ENCODE data around the gene GRK4.
"Not testable (repeated sequence)": the region's sequence is repeated elsewhere in the genome, so short reads cannot be mapped to it uniquely, and the experiment has no call there.

Gene GRK4

DNA sequence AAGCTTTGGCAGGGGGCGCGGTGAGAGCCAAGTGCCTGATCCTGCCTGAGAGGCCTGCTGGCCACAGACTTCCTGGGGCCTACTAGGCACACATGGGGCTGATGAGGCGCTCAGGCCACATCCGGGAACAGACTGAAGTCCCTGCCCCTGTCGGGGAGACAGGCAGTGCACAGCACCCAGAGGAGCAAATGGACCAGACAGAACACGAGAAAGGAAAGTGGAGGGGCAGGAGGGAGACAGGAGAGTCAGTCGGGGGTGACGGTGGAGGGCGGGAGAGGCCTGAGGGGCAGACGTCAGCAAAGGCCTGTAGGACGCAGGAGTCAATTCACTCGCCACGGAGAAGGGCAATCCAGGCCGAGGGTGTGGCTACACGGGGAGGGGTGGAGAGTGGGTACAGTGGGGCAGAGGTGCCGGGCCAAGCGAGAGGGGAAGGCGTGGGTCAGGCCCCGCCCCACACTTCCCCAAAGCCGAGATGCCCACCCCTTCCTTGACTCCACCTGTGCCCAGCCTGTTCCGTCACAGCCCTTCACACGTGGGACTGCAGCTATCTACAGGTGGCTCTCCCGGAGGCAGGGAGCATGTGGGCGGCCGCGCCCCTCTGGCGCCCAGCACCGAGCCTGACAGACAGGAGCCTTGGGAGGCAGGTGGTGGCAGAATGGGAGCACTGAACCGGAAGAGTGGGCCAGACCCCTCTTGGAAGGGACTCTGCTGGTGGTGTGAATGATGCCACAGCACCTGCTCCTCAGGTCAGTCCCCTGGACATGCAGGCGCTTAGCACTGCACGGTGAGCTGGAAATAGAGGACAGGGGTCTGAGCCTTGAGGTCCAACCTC lies 20.6 kb upstream of the GRK4 start:
- DNase-seq: no peak

DNA sequence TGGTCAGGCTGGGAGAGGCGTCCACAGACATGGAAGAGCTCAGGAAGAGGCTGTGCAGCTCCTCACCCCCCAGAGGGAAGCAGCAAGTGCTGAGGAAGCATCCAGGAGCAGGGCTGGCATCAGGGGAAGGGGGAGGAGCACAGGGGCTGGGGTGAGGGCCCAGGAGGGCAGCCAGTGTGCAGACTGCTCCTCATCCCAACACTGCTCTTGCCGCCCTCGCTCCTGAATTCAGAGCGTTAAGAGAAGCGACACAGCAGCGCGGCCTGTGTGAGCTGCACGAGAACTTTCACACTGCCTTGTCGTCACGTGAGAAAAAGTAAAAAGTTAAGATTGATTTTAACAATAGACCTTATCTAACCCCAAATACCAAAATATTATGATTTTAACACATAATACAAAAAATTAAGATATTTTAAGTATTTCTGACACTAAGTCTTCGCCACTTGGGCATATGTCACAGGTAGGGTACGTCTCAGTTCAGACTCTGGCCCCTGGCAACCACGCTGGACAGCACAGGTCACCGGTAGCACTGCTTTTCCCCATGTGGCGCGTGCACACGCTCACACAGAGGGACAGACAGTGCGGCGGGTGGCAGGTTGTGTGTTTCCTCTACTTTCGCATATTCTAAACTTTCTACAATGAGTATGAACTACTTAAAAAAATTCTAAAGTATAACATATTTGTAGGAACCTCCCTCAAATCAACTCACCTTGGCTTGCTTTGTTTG lies 19.8 kb upstream of the GRK4 start:
- DNase-seq: no peak

DNA sequence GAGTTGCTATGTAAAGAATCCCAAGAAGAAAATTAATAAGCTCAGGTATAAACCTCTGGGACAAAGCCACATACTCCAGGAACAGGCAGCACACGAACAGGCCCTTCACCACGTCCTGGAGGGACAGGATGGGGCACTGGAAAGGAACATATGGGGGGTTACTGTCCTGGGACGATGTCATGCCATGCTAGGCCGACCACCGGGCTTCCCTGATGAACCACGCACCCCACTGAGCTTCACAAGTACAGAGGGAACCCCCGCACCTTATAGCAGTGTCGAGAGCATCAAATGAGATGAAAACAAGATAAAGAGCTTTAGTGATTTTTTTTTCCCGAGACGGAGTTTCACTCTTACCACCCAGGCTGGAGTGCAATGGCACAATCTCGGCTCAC lies 19.3 kb upstream of the GRK4 start:
- no peak for DNase-seq

DNA sequence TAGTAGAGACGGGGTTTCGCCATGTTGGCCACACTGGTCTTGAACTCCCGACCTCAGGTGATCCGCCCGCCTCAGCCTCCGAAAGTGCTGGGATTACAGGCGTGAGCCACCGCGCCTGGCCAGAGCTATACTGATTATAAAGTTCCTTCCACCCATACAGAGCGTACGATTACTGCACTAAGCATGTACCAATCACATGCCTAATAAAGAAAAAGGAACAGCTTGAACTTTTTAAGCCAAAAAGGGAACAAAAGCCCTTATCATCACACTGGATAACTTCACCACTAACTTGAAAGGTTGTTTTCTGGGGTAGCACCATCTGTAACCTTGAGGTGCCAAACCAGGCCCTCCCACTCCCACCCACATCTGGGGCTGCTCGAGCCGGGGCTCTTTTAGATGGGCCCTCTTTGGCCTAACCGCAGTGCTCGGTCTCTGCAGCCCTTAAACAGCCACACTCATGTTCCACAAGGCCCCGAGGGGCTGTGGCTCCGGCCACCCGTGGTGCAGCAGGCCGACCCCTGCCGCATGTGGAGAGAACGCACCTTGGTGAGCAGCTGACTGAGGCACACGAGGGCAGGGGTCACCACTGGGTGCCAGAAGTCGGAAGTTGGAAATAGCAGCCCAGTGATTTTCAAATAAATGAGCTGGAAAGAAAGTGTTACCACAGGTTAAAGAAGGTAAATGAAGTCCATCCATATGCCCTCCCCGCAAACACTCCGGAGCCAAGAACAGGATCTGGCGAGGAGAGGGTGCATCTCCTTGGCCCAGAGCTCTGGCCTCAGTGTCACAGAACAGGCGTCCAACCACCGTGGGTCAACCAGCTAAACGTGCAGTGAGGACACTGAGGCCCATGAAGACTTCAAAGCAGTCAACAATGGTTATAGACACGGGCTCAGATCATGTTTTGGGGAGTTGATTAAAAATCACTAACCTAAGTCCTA lies 18.5 kb upstream of the GRK4 start:
- DNase-seq: no peak

DNA sequence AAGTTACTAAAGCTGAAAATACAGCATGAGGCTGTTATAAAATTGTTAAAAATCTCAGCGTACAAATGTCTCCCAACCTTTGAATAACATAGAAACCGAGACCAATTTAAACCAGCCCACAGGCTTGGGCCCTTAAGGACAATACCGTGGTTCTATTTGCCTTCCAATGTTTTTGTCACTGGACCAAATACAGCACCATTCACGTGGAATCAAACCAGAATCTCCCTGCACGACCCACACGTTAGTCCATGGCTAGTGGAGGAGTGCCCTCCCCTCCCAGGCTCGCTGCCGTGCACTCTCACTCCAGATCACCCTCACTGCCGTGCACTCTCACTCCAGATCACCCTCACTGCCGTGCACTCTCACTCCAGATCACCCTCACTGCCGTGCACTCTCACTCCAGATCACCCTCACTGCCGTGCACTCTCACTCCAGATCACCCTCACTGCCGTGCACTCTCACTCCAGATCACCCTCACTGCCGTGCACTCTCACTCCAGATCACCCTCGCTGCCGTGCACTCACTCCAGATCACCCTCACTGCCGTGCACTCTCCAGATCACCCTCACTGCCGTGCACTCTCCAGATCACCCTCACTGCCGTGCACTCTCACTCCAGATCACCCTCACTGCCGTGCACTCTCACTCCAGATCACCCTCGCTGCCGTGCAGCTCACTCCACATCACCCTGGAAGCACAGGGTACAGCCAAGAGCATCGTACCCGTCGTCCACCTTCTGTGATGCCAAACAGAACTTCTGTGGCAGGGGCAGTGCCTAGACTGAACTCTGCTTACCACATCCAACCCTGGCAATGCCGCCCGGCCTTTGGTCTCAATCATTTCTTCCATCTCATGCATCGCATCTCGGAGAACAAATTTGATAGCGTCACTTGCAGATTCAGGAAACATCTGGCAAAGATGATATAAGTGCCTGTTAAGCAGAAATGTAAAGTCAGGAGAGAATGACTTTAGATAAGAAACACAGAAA lies 17.5 kb upstream of the GRK4 start:
- not testable (repeated sequence) for DNase-seq

DNA sequence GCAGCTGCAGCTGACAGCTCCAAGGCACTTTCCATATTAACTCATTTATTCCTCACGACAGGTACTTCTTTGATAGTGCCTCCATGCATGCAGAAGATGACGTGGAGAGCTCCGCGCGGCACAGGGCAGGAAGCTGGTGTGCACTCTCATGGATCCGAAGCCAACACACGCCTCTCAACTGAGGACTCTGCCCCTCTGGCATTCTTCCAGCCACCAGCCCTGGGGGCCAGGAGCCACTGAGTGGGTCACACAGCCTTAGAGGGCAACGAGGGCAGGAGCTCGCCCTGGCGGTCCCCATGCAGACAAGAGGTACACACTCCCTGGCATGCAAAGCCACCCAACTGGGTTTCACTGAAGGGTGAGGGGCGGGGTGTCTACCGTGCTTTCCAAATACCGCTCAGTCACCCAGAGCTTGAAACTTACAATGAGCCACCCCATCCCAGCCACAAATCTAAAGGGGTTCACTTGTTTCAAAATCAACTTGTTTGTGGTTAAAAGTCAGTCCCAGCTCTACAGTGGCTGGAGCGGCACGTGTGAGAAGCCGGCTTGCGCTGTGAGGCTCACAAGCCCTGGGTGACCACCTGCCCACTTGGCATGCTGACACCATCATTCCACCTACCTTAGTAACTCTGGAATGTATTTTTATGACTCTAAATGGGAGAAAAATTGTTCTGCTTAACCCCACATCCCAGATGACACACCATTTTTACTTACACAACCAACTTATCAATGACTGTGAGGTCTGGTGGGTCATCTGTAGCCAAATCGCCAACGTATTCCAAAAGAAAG lies 16.4 kb upstream of the GRK4 start:
- no peak for DNase-seq

DNA sequence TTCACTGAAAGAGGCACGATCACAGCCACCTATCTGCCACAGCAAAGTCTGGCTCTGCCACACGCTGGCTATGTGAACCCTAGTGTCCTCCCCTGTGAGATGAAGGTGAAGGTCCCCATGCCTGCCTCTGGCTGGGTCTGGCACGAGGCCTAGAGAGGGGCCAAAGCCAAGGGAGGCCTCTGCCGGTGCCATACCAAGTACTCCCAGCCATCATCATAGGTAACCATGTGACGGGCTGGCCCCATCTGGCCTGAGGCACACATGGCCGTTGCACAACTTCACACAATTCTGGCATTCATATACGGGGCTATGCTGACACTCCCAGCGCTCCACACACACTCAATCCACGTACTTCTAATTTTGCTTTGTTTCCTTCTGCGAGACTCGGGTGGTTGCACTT lies 15.4 kb upstream of the GRK4 start:
- DNase-seq: no peak

DNA sequence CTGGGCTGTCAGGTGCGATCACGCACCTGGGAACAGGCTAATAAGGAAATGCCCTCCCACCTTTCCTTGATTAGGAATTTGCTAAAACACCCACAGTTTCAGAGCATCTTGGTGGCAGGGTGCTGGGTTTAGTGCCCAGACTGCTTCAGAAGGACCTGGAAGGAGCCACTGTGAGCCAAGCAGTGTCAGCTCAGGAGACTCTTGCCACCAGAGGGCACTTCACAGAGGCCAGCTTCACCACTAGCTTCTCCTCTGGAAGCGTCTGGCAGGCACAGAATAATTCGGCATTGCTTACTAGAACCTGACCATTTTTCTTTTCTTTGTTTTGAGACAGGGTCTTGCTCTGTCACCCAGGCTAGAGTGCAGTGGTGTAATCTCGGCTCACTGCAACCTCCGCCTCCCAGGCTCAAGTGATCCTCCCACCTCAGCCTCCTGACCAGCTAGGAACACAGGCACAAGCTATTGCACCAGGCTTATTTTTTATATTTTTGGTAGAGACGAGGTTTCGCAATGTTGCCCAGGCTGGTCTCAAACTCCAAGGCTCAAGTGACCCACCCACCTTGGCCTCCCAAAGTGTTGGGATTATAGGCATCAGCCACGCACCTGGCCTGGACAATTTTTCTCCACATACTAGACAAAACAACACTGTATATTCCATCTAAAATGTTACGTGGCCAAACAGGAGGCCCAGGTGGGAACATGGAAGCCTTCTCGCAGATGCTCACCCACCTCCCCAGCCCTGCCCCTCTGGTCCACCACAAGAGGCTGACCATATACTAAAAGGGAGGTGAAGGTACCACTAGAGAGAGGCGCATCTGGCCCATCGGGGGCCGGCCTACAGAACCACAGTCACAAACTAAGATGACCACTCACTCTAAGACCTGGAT lies 14.2 kb upstream of the GRK4 start:
- no peak for DNase-seq

DNA sequence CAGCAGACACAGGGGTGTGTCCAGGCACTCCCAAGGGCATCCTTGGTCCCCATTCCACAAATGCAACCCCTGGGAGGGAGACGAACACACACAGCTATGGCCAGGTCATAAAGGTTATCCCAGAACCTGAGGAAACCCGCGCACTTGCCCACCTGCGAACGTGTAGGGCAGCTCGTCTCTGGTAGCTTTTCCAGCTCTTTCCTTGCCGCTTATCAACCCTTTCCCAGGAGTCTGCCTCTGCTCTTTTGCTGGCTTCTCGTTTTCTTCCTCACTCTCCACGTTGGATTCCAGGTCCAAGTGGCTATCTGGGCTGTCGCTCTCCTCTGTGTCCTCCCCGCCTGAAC lies 13.6 kb upstream of the GRK4 start:
- DNase-seq: no peak

DNA sequence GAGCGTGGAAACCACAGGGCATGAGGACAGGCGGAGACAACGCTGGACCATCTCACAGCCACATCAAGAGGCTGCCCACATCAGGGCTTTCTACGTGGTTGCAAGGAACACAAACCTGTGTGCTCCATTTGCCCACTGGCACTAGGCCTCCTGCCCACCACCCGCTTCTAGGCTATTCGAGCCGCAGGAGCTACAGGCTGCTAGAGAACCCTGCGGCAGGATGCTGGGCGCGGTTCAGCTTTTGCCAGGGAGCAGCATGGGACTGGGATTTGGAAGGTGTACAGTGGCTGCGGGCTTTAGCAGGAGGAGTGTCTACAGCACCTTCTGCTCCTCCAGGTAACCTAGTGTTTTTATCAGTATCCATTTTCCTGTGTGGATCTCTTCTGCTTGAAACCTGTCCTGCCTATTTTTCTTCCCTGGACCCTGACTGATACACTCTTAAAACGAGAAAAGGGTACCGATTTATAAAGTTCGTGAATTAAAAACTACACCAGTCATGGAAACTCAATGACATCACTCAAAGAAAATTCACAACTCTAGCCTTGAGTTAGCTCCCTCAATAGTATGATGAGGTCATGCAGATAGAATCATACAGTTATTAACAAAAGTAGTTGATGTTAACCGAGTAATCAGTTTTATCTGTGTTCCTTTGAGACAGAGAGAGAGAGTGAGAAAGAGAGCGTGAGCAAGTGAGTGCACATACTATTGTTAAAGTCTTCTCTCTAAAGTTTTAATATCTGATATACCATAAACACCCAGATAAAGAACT lies 13.0 kb upstream of the GRK4 start:
- DNase-seq: no peak

DNA sequence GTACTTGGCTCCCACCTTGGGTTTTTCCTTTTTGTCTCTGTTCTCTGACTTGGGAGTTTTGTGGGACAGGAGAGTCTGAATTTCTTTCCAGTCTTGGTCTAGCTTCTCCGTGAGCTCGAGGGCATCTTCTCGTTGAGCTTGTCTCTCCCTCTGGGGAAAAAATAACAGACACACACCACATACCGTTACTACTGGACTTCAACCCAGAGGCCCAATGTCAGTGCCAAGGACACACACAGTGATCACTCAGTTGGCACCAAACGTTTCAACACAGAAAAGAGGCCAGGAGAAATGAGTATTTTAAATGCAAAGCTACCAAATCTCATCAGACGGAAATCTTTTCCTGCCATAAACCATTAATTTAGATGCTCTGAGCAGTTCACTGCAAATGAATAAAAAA lies 9.9 kb upstream of the GRK4 start:
- DNase-seq: no peak

DNA sequence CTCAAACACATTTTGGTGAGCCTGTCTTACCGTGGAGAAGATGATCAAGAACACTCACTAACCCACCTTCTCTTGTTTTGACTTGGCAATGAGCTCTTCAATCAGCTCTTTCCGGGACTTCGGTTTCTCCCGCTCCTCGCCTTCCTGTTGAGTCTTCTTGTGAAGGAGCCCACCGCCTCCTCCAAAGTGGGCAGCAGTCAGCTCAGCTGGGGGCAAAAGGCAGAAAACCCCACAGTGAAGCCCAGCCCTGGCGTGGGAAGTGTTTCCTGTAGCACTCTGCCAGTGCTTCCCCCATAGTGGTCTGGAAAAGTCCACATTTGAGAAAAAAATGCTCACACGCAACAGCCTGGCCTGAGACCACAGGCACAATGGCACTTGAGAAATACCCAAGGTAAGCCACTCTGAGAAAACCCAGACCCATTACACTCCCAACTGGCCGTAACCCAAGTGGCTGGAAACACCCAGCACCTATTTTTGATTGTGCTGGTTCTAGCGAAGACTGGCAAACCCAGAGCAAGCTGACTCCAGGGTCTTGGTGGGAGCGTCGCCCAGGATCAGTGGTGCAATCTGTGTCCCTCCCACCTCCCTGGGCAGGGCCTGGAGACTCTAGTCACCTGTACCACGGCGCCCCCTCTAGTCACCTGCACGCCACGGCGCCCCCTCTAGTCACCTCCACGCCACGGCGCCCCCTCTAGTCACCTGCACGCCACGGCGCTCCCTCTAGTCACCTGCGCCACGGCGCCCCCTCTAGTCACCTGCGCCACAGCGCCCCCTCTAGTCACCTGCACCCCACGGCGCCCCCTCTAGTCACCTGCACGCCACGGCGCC lies 8.8 kb upstream of the GRK4 start:
- peak; percentile 88 to 91 for DNase-seq

DNA sequence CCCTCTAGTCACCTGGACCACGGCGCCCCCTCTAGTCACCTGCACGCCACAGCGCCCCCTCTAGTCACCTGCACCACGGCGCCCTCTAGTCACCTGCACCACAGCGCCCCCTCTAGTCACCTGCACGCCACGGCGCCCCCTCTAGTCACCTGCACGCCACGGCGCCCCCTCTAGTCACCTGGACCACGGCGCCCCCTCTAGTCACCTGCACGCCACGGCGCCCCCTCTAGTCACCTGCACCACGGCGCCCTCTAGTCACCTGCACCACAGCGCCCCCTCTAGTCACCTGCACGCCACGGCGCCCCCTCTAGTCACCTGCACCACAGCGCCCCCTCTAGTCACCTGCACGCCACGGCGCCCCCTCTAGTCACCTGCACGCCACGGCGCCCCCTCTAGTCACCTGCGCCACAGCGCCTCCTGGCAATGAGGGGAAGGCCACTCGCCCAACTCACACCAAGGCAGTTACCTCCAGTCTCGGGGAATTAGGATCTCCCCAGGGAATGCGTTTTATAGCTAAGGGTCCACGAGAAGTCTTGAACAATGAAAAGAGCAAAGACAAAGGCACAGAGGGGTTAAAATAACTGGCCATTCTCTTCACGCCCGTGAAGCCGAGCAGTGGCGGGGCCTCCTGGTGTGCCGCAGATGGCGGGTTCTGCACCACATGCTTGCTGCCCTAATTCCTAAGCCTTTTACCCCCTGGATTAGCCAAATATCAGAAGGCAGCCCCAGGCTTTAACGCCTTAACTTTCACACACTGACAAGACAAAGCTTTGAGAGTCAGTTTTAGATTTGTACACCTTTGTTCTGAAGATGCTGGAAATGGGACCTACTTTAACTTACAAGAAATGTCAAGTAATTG lies 8.0 kb upstream of the GRK4 start:
- not testable (repeated sequence) for DNase-seq

DNA sequence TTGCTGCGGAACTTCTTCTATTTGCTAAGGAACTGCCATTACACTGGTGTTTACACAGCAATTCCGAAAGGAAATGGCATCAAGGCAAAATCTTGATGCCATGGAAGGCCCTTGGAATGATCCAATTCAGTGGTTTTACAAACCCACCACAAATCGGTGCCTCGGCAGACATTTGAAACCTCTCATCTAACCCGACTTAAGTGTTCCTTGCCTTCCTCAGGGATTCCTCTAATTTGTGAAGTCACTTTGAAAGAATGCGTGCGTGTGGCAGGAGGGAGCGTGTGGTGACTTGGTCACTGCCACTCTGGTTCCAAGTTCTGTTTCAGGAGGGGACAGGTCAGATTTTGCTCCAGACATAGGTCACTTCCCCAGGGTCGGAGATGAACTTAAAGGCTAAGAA lies 4.9 kb upstream of the GRK4 start:
- no peak for DNase-seq

DNA sequence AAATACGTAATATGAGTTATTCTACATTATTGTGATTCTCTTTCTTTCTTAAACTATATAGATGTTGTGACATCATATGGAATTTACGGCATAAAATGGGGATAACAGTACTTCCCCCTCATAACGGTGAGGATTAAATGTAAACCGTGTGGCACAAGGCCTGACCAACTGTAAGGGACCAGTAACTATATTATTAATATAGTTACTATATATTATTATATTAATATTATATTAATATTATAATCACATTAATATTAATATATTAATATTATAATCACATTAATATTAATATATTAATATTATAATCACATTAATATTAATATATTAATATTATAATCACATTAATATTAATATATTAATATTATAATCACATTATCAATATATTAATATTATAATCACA lies 2.9 kb upstream of the GRK4 start:
- not testable (repeated sequence) for DNase-seq

DNA sequence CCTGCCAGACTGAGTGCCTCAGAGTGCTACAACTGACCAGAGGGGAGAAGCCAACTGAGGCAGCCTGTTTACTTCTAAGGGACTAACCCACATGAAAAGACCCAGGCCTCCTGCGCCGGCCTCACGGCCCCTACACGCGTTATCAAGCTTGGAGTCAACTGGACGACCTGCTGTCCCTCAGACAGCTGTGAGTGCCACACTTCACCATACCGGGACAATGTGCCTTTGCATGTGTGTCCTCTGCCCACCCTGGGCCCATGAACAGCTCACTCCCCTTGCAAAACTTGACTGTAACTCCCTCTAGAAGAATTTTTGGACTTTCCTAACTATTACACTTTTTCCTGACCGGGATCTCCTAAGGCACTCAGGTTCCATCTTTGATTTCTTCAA lies 2.0 kb upstream of the GRK4 start:
- DNase-seq: peak in 1 of 2 experiments; percentile 53

DNA sequence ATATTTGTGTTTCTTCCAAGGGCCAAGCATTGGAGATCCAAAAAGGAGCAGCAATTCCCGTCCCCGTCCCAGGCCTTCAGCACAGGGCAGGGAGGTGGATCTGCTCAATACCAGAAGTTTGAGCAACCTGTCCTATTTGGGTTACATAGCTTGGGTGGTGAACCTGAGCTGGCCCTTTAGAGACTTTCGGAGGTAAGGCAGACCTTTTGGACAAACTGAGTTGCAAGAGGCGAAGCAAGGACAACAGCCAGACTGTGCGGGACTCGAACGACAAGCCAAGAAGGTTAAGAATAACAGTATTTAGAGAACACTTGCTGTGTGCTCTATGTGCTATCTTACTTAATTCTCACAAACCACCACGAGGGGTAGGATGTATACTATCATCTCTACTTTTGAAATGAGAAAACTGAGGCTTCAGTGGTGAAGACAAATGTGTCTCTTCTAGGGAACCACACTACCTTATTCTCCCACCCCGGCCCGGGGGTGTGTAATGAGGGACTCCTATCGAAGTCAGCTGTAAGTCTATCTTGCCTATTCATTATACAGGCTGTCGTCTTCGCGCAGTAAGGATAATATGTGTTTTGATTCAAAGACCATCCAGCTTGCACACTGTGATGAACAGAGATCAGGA lies 1.4 kb upstream of the GRK4 start:
- peak; percentile 77 to 83 for DNase-seq
